ENCODE data around the gene TTN.

The TTN gene

DNA sequence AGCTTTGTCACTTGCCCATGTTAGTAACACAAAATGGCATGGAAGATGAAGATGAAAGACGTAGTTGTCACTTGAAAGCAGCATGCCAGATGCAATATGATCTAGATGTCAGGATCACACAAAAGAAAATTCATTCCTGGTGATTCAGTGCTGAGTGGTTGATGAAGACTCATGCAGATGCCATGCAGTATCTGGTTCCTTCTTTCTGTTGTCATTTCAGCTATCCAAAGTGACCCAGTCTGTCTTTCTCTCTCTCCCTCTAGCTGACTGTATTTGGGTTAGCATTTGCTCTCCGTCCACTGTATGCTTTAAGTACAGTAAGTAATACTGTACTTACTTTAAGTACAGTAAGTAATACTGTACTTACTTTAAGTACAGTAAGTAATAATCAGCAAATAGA is 50.4 kb downstream of the TTN start:
- DNase-seq (ENCODE audit: insufficient read length, low spot score) (no peak), FAIRE-seq (no peak)

DNA sequence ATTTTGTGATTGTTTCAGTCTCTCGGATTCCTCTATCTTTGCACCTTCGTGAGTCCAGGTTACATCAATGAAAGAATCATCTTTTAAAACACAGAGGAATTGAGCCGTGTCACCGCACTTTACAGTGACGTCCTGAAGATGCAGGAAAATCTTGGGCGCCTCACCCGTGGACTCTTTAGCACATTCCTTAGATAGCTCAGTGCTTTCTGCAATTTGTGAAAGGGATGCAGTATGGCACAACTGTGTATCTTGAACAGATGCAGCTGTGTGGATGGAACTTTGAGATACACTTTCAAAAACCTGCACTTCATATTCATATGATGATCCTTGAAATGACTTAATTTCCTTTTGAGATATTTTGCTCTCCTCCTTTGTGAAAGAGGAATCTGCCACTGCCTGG is 50.9 kb downstream of the TTN start:
- FAIRE-seq (no peak), DNase-seq (ENCODE audit: insufficient read length, low spot score) (no peak)

DNA sequence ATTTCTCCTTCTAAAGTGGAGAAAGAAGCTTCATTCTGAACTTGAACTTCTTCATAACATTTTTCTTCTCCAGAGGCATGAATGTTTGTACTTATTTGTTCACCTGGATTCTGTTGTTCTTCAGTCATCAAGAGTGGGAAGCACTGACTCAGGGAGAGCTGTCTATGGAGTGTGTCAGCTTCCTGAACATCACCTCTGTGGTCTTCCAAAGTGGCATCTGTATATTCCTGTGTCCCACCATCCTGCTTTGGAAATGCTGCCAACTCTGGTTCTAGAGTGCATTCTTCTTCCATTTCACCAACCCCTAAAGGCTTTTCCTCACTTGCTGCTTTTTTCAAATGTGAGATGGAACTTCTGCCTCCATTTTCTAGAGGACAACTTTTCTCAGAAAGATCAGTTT is 59.5 kb downstream of the TTN start:
- DNase-seq (ENCODE audit: insufficient read length, low spot score) (no peak), FAIRE-seq (no peak)

DNA sequence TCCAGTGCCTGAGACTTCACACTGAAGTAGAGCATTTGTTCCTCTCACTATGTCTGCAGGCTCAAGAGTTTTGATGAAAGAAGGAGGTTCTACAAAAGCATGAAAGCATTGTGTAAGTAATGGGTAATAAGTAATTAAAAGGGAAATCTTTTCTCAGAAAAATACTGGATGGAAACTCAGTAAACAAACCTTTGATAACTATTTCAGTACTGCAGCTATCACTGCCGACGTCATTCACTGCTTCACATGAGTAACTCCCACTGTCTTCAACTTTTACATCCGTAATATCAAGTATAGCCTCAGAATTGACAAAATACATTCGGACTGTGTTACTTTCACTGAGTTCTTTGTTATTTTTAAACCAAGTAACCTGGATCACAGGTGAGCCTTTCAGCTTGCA is 72.7 kb downstream of the TTN start:
- FAIRE-seq (no peak), DNase-seq (ENCODE audit: insufficient read length, low spot score) (no peak)

DNA sequence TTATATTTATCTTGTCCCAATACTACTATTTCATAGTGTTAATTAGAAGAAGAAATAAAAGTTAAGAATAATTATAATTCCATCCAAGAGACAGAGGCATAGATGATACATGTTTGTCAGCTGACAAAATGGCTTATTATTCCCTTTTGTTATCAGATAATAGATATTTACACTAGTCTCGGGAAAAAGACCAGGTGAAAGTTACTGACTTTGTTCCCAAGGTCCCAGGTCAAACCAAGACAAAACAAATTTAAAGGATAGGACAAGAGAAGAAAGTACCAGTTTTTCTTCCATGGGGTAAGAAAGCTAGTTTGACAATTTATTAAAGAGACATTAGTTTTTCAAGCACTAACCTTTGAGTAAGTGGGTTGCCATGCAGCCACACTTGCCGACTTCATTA is 73.2 kb downstream of the TTN start:
- DNase-seq (ENCODE audit: insufficient read length, low spot score) = no peak
- FAIRE-seq = no peak

DNA sequence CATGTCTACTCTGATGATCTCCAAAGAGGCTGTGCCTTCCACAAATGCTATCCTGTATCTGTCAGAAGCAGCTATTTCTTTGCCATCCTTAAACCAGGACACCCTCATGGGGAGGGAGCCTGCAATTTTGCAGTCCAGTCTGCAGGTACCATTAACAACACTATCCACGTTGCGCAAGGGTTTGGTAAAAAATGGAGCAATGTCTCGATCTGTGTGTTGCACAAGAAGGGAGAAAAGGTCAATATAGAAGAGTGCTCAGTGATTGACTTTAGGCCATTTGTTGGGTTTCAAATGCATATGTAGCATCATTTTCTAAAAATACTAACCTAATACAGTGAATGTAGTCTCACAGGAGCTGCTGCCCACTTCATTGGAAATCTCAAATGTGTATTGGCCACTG is 74.3 kb downstream of the TTN start:
- FAIRE-seq = no peak
- DNase-seq (ENCODE audit: insufficient read length, low spot score) = no peak

DNA sequence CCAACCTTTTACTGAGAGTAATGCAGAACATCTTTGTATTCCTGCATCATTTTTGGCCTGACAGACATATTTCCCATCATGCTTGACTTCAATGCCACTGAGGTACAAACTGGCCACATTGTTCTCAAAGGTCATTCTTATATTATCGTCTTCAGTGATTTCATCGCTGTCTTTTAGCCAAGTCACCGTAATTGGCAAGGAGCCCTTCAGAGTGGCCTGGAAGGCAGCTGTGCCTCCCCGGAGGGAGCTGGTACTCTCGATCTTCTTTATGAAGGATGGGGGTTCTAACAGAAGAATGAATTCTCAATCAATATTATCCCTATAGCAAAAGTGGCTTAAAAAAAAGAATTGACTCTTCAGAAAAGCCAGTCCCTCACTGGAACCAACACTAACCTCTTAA is 75.9 kb downstream of the TTN start:
- FAIRE-seq (no peak), DNase-seq (ENCODE audit: insufficient read length, low spot score) (no peak)

DNA sequence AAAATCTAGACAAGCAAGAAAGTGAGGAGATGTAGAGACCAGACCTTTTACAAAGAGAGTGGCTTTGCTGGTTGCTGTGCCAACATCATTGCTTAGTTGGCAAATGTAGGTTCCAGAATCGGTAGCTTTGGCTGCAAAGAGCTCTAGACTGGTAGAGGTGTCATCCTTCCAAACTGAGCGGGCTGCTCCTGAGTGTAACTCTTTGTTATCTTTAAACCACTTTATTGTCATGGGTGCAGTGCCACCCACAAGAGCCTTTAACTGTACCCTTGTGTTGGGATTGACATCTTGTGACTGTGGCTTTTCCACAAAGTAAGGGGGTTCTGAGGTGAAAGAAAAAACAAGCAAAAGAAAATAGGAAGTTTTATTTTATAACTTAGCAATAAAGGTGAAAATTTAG is 77.2 kb downstream of the TTN start:
- FAIRE-seq (no peak), DNase-seq (ENCODE audit: insufficient read length, low spot score) (no peak)

DNA sequence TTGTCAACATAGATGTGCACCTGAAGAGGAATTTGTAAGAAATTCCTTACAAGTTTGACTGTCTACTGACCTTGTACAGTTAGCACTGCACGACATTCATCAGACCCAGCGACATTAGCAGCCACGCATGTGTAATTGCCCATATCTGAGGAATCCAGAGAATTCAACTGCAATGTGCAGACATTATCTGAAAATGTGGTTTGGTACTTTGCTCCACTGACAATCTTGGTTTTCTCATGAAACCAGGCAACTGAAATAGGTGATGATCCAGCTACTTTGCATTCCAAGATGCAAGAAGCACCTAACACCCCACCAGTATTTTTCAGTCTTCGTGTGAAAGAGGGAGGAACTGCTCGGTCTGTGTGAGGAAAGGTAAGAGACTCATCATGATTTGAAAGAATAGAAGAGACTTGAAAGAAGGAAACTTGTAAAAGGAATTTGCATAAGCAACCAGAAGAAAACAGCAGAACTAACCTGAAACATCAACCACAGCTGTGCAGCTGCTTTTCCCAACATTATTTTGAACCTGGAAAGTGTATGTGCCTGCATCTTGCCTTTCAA is 83.4 kb downstream of the TTN start:
- DNase-seq (ENCODE audit: insufficient read length, low spot score) (no peak), FAIRE-seq (no peak)

DNA sequence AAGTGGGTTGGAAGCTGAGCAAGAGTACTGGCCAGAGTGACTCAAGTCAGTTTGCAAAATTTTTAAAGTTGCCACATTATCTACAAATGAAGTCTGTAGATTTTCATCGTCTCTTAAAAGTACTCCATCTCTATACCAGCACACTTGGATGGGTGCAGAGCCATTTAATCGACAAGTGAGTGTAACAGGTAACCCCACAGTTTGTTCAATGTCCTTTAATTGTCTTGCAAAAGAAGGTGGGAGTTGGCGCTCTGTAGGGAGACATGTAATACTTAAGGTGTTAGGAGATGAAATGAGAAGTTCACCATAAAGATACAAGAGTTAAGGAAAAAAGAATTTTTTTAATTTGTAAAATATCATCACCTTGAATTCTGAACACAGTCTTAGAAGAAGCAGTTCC is 84.9 kb downstream of the TTN start:
- DNase-seq (ENCODE audit: insufficient read length, low spot score) = no peak

DNA sequence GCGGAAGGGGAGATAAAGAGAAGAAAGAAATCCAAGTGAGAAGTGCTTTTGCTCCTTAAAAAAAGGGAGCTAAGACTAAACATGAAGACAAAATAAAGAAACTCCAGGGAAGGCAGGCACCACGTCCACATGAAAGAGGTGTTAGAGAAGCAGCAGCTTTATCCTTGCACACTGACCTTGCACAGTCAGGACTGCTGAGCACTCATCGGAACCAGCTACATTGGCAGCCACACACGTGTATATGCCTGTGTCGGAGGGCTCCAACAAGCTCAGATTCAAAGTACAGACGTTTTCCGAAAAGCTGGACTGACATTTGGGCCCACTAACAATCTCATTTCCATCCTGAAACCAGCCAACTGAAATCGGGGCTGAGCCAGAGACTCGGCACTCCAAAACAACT is 88.2 kb downstream of the TTN start:
- DNase-seq (ENCODE audit: insufficient read length, low spot score) (no peak), FAIRE-seq (no peak)

More for the DNA sequence above, 84.9 kb downstream of the TTN start:
- no peak for FAIRE-seq

DNA sequence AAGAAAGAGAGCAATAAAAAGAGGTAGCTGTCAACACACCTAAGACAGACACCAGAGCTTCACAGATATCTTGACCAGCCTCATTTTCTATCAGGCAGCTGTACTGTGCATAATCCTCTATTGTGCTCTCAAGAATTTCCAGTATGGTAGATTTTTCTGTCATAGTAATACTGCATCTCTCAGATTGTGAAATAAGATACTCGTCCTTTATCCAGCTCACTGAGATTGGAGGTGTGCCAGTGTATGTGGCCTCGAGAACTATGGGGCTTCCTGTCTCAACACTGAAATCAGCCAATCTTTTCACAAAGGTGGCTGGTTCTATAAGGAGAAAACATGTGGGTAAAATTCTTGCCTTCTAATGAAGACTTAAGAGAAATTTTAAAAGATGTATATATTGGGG is 88.9 kb downstream of the TTN start:
- DNase-seq (ENCODE audit: insufficient read length, low spot score) (no peak), FAIRE-seq (no peak)

DNA sequence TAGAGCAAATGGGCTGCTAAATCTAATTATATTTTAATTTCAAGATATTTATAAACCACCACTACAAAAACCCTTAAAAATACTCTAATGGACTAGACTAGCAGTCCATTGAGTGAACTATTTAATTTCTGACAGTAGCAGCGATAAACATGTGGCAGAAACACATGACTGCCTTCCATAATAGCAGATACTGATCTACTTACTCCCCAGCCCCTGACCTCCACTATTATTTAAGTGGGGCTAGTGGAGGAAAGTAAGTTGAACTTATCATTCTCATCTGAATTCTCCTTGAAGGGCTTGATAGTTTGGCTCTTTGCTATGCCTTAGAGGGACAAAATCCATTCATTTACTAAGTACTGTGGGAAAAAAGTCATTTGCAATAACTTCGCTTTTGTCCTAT is 90.8 kb downstream of the TTN start:
- DNase-seq (ENCODE audit: insufficient read length, low spot score) (no peak), FAIRE-seq (no peak)

DNA sequence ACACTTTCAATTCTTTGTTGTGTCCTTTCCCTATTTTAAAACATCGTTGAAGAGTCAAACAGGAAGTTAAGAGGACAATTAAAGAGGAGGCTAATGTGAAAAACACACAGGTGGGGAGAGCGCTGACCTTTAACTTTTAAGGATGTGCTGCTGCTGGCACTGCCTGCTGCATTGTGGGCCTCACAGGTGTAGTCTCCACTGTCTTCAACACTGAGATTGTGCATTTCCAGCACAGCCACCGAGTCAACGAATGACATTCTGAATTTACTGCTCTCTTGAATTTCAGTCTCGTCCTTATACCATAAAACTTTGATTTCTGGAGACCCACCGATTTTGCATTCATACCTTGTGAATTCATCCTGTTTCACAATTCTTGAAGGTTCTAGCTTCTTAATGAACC is 91.9 kb downstream of the TTN start:
- no peak for DNase-seq (ENCODE audit: insufficient read length, low spot score)
- FAIRE-seq = no peak

DNA sequence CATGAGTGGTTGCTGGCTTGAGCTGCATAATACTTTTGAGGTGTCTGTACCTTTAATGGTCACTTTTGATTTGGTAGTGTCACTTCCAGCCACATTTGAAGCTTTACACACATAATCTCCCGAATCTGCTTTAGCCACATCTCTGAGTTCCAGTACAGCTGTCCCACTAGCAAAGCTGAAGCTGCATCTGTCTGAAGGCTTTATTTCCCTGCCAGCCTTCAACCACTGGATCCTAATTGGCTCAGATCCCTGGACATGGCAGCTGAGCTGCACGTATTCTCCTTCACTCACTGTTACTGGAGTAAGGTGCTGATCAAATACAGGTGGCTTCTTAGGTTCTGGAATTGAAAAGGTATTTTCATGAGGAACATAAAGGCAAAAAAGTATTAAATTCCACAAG is 99.7 kb downstream of the TTN start:
- FAIRE-seq (no peak), DNase-seq (ENCODE audit: insufficient read length, low spot score) (no peak)

DNA sequence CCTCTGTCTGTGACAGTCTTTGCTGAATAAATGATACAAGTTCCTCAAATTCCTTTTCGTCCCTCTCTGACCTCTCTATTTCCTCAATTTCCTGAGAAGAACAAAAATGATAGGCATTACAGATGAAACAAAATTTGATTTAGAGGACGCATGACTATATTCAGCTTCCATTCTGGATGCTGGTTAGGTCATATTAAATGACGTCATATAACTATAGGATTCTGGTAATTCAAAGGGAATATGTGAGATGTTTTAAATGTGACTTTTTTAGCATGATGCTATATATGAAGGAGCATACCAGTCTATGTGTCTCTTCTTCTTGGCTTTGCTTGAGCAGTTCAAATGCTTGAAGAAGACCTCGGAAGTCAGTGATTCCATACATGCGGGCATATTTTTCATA is 102.3 kb downstream of the TTN start:
- DNase-seq (ENCODE audit: insufficient read length, low spot score) (no peak), FAIRE-seq (no peak)

DNA sequence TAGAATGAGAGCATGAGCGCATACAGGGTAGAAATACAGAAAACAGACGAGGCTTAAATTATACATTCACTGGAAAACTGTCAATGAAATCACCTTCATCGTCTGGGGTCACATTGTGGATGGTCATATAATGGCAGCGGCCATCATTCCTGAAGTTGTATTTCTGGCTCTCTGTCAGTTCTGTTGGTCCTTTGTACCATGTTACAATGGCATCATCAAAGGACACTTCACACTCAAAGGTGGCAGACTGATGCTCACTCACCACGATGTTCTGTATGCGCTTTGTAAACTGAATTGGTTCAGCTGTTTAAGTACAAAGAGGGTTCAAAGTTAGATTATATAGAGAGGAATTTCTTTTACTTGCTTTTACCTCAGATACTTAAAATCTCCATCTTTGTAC is 104.9 kb downstream of the TTN start:
- FAIRE-seq (no peak), DNase-seq (ENCODE audit: insufficient read length, low spot score) (no peak)

DNA sequence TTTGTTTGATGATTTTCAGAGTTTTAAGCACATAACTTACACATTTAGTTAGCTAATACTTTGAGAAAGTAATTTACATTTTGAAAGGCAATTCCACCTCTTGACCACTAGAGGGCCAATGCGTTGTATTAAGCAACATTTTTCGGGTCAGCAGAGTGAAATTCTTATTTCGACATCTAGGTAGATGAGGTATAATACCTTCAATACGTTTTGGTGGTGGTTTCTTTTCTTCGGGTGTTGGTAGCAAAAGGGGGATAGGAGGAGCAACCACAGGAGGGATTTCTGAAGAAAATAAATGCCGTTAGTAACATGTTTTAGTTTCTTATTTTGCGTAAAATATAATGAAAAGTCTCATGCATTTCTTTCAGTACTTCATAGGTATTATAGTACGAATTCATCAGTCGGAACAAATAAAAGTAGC is 106.3 kb downstream of the TTN start:
- FAIRE-seq (no peak), DNase-seq (ENCODE audit: insufficient read length, low spot score) (peak; percentile 23)

DNA sequence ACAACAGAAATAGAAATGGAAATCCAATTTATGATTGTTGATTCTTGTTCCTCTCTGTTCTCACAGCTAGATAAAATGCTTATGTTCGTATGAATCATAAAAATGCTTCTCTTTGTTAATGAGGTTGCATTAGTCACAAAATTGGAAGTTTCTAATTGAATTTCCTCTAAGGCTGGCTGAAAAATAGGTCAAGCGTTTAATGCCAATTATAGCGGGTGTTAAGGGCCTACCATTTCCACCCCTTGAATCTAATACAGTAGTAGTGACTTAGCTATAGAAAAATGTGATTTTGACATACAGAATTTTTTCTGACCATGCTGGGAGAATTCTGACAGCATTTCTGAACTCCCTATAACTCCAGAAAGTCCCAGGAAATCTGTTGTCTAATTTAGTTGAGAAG is 107.1 kb downstream of the TTN start:
- FAIRE-seq (no peak), DNase-seq (ENCODE audit: insufficient read length, low spot score) (no peak)

DNA sequence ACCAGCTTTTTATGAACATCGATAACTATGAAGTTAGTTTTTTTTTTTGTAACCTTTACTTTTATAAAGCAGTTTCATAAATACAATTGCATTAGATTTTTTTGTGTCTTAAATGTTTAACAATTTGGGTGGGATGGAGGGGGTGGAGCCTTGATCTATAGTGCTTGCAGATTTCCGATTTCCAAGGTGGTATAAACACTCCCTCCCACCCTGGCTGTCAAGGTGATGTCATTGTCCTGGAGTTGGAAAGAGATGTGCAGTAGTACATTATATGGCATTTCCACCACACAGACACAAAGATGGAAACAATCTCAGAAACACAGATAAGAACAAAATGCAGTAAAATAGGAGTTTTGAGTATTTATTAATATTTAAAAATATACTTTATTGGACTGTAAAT is 114.4 kb downstream of the TTN start:
- FAIRE-seq (no peak), DNase-seq (ENCODE audit: insufficient read length, low spot score) (no peak)

DNA sequence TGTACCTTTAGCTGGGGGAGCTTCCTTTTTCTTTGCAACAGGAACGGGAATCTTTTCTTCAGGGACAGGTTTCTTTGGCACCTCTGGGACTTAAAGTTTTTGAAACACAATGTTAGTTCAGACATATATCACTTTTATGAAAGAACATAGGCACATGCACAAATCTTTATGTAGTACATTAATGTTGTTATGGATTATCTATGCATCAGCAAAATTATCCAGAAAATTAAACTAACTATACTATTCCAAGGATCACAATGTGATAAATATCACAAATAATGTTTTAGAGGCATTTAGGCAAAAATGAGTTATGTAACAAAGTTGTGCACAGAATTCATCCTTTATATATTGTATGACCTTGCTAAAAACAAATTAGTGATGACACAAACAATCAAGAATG is 117.4 kb downstream of the TTN start:
- FAIRE-seq (no peak), DNase-seq (ENCODE audit: insufficient read length, low spot score) (no peak)

DNA sequence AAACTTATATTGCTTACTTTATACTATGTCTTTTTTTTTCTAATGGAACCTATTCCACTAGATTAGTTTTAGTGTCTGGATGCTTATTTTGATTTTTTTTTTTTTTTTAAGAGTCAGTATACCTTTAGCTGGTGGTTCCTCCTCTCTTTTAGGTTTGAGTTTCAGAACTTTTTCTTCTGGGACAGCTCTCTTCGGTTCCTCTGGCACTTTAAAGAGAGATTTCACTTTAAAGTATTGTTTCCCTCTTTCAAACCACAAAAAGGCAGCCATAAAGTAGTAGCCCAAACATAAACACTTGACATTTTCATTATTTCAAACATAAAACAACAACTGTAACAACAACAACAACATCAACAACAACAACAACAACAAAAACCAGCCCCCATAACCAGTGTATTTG is 123.3 kb downstream of the TTN start:
- DNase-seq (ENCODE audit: insufficient read length, low spot score) = no peak

DNA sequence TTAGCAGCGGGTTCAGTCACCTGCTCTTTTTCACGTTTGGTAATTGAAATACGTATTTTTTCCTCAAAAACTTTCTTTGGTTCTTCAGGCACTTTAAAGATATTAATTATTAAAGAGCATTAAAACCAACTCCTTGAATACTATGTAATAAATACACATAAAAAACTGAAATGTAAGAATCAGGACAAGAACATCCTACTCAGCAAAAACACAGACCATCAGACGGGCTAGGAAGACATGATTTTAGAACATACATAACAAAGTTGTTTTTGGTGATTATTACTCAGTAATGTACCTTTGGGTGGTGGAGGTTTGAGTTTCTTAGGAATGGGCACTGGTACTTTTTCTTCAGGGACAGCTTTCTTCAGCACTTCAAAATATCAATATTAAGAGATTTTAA is 126.1 kb downstream of the TTN start:
- FAIRE-seq = no peak

More for the DNA sequence above, 123.3 kb downstream of the TTN start:
- no peak for FAIRE-seq

DNA sequence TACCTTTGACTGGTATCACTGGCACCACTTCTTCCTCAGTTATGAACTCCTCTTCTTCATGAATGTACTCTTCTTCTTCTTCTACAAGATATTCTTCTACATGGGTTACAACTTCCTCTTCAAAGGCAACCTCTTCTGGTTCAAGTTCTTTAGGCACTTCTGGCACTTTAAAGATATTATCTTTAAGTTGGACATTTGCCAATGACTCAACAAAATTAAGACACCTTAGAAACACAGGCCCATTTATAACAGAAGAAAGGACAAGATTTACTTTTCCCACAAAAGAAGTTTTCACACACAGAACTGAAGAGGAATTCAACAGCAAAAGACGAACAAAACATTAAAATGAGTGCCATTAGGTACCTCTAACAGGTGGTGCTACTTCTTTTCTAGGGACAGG is 127.3 kb downstream of the TTN start:
- no peak for FAIRE-seq

More for the DNA sequence above, 126.1 kb downstream of the TTN start:
- DNase-seq (ENCODE audit: insufficient read length, low spot score) = no peak

More for the DNA sequence above, 127.3 kb downstream of the TTN start:
- no peak for DNase-seq (ENCODE audit: insufficient read length, low spot score)

All from GM19239 (cell line).